HepG2 (cell line): ENCODE measurements around the gene GABARAPL2. TPM values are rescaled to one million over a fixed set of nuclear protein-coding genes. Genes with fewer than 3 reads are reported as not detected.

ENCODE experiments used
- ATAC-seq: fragments of 200-7000 bp; cut with Tn5 transposase; 3 replicates; pipeline ENCODE4 v1.9.1; 2020; ENCODE audit warnings: mild to moderate bottlenecking, moderate library complexity
- BruUV-seq: library from RNA; stranded (reverse); fragments of 400-500 nt; replicated peaks from 2 replicates; lab custom pipeline; 2021; lab: Mats Ljungman, UMichigan
- CTCF ChIA-PET: fragments of 300-600 bp; formaldehyde crosslinking; extraction: SDS; loops from one replicate; lab custom pipeline; 2021; ENCODE audit warnings: low total read pairs, inconsistent platforms, low intra/inter-chr PET ratio; lab: Yijun Ruan, JAX
- POLR2A ChIA-PET: fragments of 350-600 bp; sonication (Branson Sonifier 250); formaldehyde crosslinking; loops from one replicate; lab custom pipeline; 2020; ENCODE audit warnings: antibody characterized with exemption, inconsistent platforms; lab: Yijun Ruan, JAX
- DNase-seq: peaks from one replicate; pipeline ENCODE4 v3.0.0-alpha.2; 2015; ENCODE audit warnings: low spot score
- FAIRE-seq: peaks from 3 replicates; lab custom pipeline; 2011; peaks lifted over from hg19 to GRCh38; lab: Jason Lieb, UNC
- H2AFZ ChIP-seq: one replicate; pipeline ENCODE4 v1.6.1; 2011; ENCODE audit warnings: low read length, inconsistent platforms
- H3K27ac ChIP-seq: fragments of 300-600 bp; 3 replicates; pipeline ENCODE4 v1.8.0; 2011; ENCODE audit warnings: mixed run types, mild to moderate bottlenecking, mixed read lengths, low read length, inconsistent platforms; ENCODE audit not compliant: insufficient read depth; ENCODE audit errors: extremely low read length
- H3K27me3 ChIP-seq, 2 experiments: fragments of 200-600 bp in 1 of 2; 2 replicates in 1 of 2; 3 replicates in 1 of 2; pipeline versions ENCODE4 v1.6.0 to v1.8.0; 2011; ENCODE audit warnings: low read length in 2 of 2, mild to moderate bottlenecking in 2 of 2, moderate library complexity in 2 of 2, inconsistent platforms in 1 of 2; ENCODE audit not compliant: insufficient read depth in 2 of 2, control insufficient read depth in 1 of 2
- H3K36me3 ChIP-seq, 2 experiments: fragments of 200-600 bp in 1 of 2; replicated peaks in 1 of 2; 2 replicates in 1 of 2; 3 replicates in 1 of 2; pipeline versions ENCODE4 v1.5.1 to v1.8.0; 2011; ENCODE audit warnings: low read length in 2 of 2, inconsistent platforms in 1 of 2; ENCODE audit not compliant: insufficient read depth in 2 of 2, control insufficient read depth in 1 of 2
- H3K4me1 ChIP-seq: 2 replicates; pipeline ENCODE4 v1.5.1; 2012; ENCODE audit warnings: low read length, inconsistent platforms; ENCODE audit not compliant: insufficient read depth
- H3K4me2 ChIP-seq: 2 replicates; pipeline ENCODE4 v1.6.0; 2011; ENCODE audit warnings: low read depth, low read length, inconsistent platforms
- H3K4me3 ChIP-seq, 3 experiments: fragments of 200-600 bp in 1 of 3; sonication (generic), shearing (Covaris generic) in 1 of 3; replicated peaks in 1 of 3; 2 replicates each; pipeline ENCODE4 v1.5.1; 2011 to 2016; ENCODE audit warnings: low read length in 3 of 3, inconsistent platforms in 2 of 3, low read depth in 2 of 3, mild to moderate bottlenecking in 2 of 3, control low read depth in 1 of 3, mixed read lengths in 1 of 3; ENCODE audit not compliant: insufficient read depth in 1 of 3
- H3K79me2 ChIP-seq: one replicate; pipeline ENCODE4 v1.6.1; 2011; ENCODE audit warnings: low read length, inconsistent platforms; ENCODE audit not compliant: insufficient read depth
- H3K9ac ChIP-seq: 2 replicates; pipeline ENCODE4 v1.6.0; 2011; ENCODE audit warnings: mild to moderate bottlenecking, low read depth, low read length, inconsistent platforms; ENCODE audit not compliant: insufficient read depth
- H3K9me3 ChIP-seq: 2 replicates; pipeline ENCODE4 v1.5.1; 2012; ENCODE audit warnings: mild to moderate bottlenecking, low read length
- H4K20me1 ChIP-seq: 2 replicates; pipeline ENCODE4 v1.6.0; 2011; ENCODE audit warnings: inconsistent platforms, mild to moderate bottlenecking, low read length, moderate library complexity; ENCODE audit not compliant: insufficient read depth
- BCL6 ChIP-seq: IDR thresholded peaks from 2 replicates; pipeline ENCODE4 v1.6.1; 2016; ENCODE audit warnings: missing genetic modification reagents, missing compliant biosample characterization
- ELF1 ChIP-seq: sonication (generic); formaldehyde crosslinking; IDR thresholded peaks from 2 replicates; pipeline ENCODE4 v1.4.0; 2020; ENCODE audit warnings: missing genetic modification reagents
- ELF3 ChIP-seq: IDR thresholded peaks from 2 replicates; pipeline ENCODE4 v1.6.1; 2016; ENCODE audit warnings: missing genetic modification reagents, missing compliant biosample characterization
- ETV5 ChIP-seq: IDR thresholded peaks from 2 replicates; pipeline ENCODE4 v1.6.1; 2018; ENCODE audit warnings: missing biosample characterization, missing genetic modification reagents, inconsistent platforms, borderline replicate concordance
- RAD21 ChIP-seq: fragments of 450-650 bp; formaldehyde crosslinking; IDR thresholded peaks from 2 replicates; pipeline ENCODE4 v1.5.0; 2020; ENCODE audit warnings: mild to moderate bottlenecking
- SALL1 ChIP-seq: sonication (generic); formaldehyde crosslinking; IDR thresholded peaks from 2 replicates; pipeline ENCODE4 v1.8.0; 2022; ENCODE audit warnings: mild to moderate bottlenecking, missing genetic modification reagents
- SMC3 ChIP-seq: IDR thresholded peaks from 2 replicates; pipeline ENCODE4 v1.6.1; 2011; ENCODE audit warnings: low read length, improper control_type of control experiment
- STAG1 ChIP-seq: sonication (generic); formaldehyde crosslinking; IDR thresholded peaks from 2 replicates; pipeline ENCODE4 v1.4.0; 2020; ENCODE audit warnings: missing genetic modification reagents
- XRCC5 ChIP-seq: fragments of 200-400 bp; formaldehyde crosslinking; optimal IDR thresholded peaks from 2 replicates; pipeline ENCODE3; 2017; ENCODE audit warnings: mild to moderate bottlenecking, low read length
- ZBTB21 ChIP-seq: sonication (generic); formaldehyde crosslinking; IDR thresholded peaks from 2 replicates; pipeline ENCODE4 v1.4.0; 2020; ENCODE audit warnings: missing genetic modification reagents
- ZNF33A ChIP-seq: sonication (generic); formaldehyde crosslinking; IDR thresholded peaks from 2 replicates; pipeline ENCODE4 v1.5.1; 2020; ENCODE audit warnings: missing genetic modification reagents, mild to moderate bottlenecking, moderate library complexity, borderline replicate concordance
- ZNF362 ChIP-seq: sonication (generic); formaldehyde crosslinking; IDR thresholded peaks from 2 replicates; pipeline ENCODE4 v1.4.0; 2020; ENCODE audit warnings: missing genetic modification reagents, mild to moderate bottlenecking, borderline replicate concordance
- ZNF580 ChIP-seq: IDR thresholded peaks from 2 replicates; pipeline ENCODE4 v1.6.1; 2016; ENCODE audit warnings: low read depth, borderline replicate concordance
- ZNF7 ChIP-seq: IDR thresholded peaks from 2 replicates; pipeline ENCODE4 v1.6.1; 2016; ENCODE audit warnings: missing biosample characterization, missing genetic modification reagents
- ZNF841 ChIP-seq: sonication (generic); formaldehyde crosslinking; IDR thresholded peaks from 2 replicates; pipeline ENCODE4 v1.8.1; 2023; ENCODE audit warnings: missing genetic modification reagents, borderline replicate concordance
- WGBS: methylation state at CpG from one replicate; pipeline ENCODE4 v1.1.6; 2017; ENCODE audit warnings: low lambda C conversion rate; 5-methylcytosine and 5-hydroxymethylcytosine counted together
- in situ Hi-C: cut with HindIII; loops from 2 replicates; pipeline ENCODE4 v1.10.0; 2017; ENCODE audit warnings: low pct_unique_long_range_greater_than_20kb; ENCODE audit not compliant: extremely low pct_ligation_motif_present
- intact Hi-C: fragments of 100-400 bp; cut with micrococcal nuclease; formaldehyde crosslinking; loops from one replicate; pipeline ENCODE4 v1.10.0; 2022; ENCODE audit not compliant: unreplicated experiment
- polyA plus RNA-seq, 8 experiments: library from polyadenylated mRNA; depleted of rRNA in 3 of 8; stranded (reverse) in 7 of 8; unstranded in 1 of 8; fragments of >200 nt; fragmentation: Illumina TruSeq in 4 of 8; extraction: Trizol in 4 of 8; gene quantifications; 2 replicates each; pipeline versions ENCODE4 v1.2.1 to v1.2.3, GENCODE V29; 2011 to 2016; ENCODE audit warnings: low read depth in 4 of 8, missing spikeins in 1 of 8, mixed read lengths in 1 of 8; ENCODE audit not compliant: insufficient read depth in 1 of 8
- total RNA-seq, 5 experiments: library from RNA; depleted of rRNA; stranded (reverse); fragments of >200 nt; fragmentation: Illumina TruSeq; extraction: Trizol; gene quantifications; 2 replicates each; pipeline ENCODE4 v1.2.3, GENCODE V29; 2016; ENCODE audit warnings: low read depth in 1 of 5
- TF ChIP-seq, protein P1 (sequence below): sonication (generic); formaldehyde crosslinking; IDR thresholded peaks from 2 replicates; pipeline ENCODE4 v1.5.0; 2020; ENCODE audit warnings: mild to moderate bottlenecking, missing genetic modification reagents, moderate library complexity
- TF ChIP-seq, protein P2 (sequence below): IDR thresholded peaks from 2 replicates; pipeline ENCODE4 v1.6.1; 2012; ENCODE audit warnings: low read length, improper control_type of control experiment
- TF ChIP-seq, protein P3 (sequence below): sonication (generic); formaldehyde crosslinking; IDR thresholded peaks from 2 replicates; pipeline ENCODE4 v1.5.1; 2020; ENCODE audit warnings: missing genetic modification reagents, mild to moderate bottlenecking, borderline replicate concordance

Gene GABARAPL2
- total and polyA plus RNA-seq, 2 of the 13 experiments (the other 11 are each of a cell fraction or from before 2014, with no cell fraction given), result 76.4 to 83.0 TPM

DNA sequence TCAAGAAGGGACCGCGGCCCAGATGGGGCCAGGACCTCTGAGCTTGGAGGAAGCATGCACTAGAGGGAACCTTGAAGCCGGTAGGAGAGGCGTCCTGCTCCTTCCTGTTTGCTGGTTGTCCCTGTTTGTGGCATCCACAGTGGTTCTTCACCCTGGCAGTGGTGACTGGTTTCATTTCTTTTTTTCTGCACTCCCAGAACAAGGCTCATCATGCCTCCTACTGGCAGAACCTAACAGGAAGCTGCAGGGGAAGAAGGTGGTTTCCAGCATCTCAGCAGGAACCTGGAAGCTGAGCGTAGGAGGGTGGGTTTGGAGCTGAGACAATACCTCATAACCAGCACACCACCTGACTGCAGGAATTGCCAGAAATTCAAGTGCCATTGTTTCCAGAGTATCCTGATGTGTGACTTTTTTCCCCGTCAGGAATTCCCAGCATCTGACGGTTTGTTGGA lies 15.9 kb upstream of the GABARAPL2 start:
- H3K4me3 ChIP-seq, result no peak overlapping the region
- peaks cover 12% of the 10 kb centered on the region; the same call in 1 of the 2 replicates for H3K4me1 ChIP-seq
- FAIRE-seq, result no peak
- H3K79me2 ChIP-seq, result no peaks in the 10 kb centered on the region
- WGBS, result 76% methylated on average over 7 of the region's 7 CpGs
- peak; percentile 58 for DNase-seq
- intact Hi-C loops (loop anchor here (1.0 kb wide), 1 partner anchor 79 kb away; no protein-coding TSS in a partner anchor), in situ Hi-C loops (no loop called here)
- POLR2A ChIA-PET, result no interaction called here
- H3K4me2 ChIP-seq, result peak overlapping the region; percentile 25; the same call in 1 of the 2 replicates
- H3K36me3 ChIP-seq, result no peaks in the 10 kb centered on the region
- no peak overlapping the region for H3K9ac ChIP-seq
- no peak overlapping the region for H3K27ac ChIP-seq
- no TSS peak for BruUV-seq
- peak; percentile 45 for ATAC-seq
- no peaks in the 10 kb centered on the region for H3K9me3 ChIP-seq
- H3K27me3 ChIP-seq, result no peaks in the 10 kb centered on the region
- CTCF ChIA-PET, result no interaction called here
- H2AFZ ChIP-seq, result no peak overlapping the region
- no peaks in the 10 kb centered on the region for H4K20me1 ChIP-seq
- peak; percentile 57; the same call in 1 of the 2 replicates for TF ChIP-seq ELF3 (CRISPR knock-in tag)
- peak; percentile 82 for TF ChIP-seq STAG1 (CRISPR knock-in tag)
- TF ChIP-seq ZNF362 (CRISPR knock-in tag), result peak; percentile 62; the same call in 1 of the 2 replicates
- TF ChIP-seq ZNF580 (CRISPR knock-in tag), result 0 out of 2 replicates have a peak, but pooled peaks have one; percentile 36
- peak; percentile 56; the same call in 1 of the 2 replicates for TF ChIP-seq ETV5 (CRISPR knock-in tag)
- TF ChIP-seq ZNF7, result no peak
- TF ChIP-seq SMC3, result peak; percentile 71
- TF ChIP-seq, protein P1, sequence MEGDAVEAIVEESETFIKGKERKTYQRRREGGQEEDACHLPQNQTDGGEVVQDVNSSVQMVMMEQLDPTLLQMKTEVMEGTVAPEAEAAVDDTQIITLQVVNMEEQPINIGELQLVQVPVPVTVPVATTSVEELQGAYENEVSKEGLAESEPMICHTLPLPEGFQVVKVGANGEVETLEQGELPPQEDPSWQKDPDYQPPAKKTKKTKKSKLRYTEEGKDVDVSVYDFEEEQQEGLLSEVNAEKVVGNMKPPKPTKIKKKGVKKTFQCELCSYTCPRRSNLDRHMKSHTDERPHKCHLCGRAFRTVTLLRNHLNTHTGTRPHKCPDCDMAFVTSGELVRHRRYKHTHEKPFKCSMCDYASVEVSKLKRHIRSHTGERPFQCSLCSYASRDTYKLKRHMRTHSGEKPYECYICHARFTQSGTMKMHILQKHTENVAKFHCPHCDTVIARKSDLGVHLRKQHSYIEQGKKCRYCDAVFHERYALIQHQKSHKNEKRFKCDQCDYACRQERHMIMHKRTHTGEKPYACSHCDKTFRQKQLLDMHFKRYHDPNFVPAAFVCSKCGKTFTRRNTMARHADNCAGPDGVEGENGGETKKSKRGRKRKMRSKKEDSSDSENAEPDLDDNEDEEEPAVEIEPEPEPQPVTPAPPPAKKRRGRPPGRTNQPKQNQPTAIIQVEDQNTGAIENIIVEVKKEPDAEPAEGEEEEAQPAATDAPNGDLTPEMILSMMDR, result peak; percentile 81
- peak; percentile 53 for TF ChIP-seq RAD21 (CRISPR knock-in tag)
- TF ChIP-seq ZNF841 (CRISPR knock-in tag), result no peak
- 0 out of 2 replicates have a peak, but pooled peaks have one; percentile 13 for TF ChIP-seq ELF1
- no peak; the same call in 1 of the 2 replicates for TF ChIP-seq SALL1
- no peak for TF ChIP-seq ZBTB21 (CRISPR knock-in tag)
- no peak for TF ChIP-seq ZNF33A (CRISPR knock-in tag)
- TF ChIP-seq XRCC5, result peak; percentile 63
- TF ChIP-seq, protein P2, sequence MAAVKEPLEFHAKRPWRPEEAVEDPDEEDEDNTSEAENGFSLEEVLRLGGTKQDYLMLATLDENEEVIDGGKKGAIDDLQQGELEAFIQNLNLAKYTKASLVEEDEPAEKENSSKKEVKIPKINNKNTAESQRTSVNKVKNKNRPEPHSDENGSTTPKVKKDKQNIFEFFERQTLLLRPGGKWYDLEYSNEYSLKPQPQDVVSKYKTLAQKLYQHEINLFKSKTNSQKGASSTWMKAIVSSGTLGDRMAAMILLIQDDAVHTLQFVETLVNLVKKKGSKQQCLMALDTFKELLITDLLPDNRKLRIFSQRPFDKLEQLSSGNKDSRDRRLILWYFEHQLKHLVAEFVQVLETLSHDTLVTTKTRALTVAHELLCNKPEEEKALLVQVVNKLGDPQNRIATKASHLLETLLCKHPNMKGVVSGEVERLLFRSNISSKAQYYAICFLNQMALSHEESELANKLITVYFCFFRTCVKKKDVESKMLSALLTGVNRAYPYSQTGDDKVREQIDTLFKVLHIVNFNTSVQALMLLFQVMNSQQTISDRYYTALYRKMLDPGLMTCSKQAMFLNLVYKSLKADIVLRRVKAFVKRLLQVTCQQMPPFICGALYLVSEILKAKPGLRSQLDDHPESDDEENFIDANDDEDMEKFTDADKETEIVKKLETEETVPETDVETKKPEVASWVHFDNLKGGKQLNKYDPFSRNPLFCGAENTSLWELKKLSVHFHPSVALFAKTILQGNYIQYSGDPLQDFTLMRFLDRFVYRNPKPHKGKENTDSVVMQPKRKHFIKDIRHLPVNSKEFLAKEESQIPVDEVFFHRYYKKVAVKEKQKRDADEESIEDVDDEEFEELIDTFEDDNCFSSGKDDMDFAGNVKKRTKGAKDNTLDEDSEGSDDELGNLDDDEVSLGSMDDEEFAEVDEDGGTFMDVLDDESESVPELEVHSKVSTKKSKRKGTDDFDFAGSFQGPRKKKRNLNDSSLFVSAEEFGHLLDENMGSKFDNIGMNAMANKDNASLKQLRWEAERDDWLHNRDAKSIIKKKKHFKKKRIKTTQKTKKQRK, result no peak
- TF ChIP-seq BCL6 (CRISPR knock-in tag), result no peak
- TF ChIP-seq, protein P3, sequence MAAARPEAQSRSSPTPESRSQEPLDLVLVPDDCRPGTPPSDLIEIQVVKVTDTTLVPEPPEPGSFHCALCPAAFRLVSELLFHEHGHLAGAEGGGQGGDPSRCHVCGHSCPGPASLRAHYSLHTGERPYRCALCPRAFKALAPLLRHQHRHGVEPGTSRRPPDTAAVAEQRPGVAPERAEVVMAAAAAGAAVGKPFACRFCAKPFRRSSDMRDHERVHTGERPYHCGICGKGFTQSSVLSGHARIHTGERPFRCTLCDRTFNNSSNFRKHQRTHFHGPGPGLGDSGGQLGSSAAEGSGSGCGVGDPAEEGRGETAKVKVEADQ (CRISPR knock-in tag), result no peak
